Upper lobe of left lung (tissue), 6 donors: ENCODE measurements around the gene CNIH4. TPM values are rescaled to one million over a fixed set of nuclear protein-coding genes. Genes with fewer than 3 reads are reported as not detected.
A peak's percentile ranks its signal among the peaks of the same experiment; 100 is the strongest.
"Not testable (repeated sequence)": the region's sequence is repeated elsewhere in the genome, so short reads cannot be mapped to it uniquely, and the experiment has no call there.

ENCODE experiments used
- ATAC-seq, 2 donors: fragments of 200-7000 bp; cut with Tn5 transposase; one replicate each; pipeline ENCODE4 v1.9.1; 2022; ENCODE audit warnings: mild to moderate bottlenecking in 2 of 2, moderate library complexity in 2 of 2; ENCODE audit not compliant: low FRiP score in 2 of 2
- DNase-seq, 2 donors: peaks; one replicate each; pipeline ENCODE4 v3.0.0-alpha.2; 2019 to 2020
- H3K27ac ChIP-seq, 4 donors: fragments of 200-600 bp; sonication (generic); one replicate each; pipeline ENCODE4 v1.5.1; 2016 to 2019
- H3K27me3 ChIP-seq, 4 donors: fragments of 200-600 bp; sonication (generic); one replicate each; pipeline ENCODE4 v1.5.1; 2017 to 2019
- H3K36me3 ChIP-seq, 4 donors: fragments of 200-600 bp; sonication (generic); one replicate each; pipeline ENCODE4 v1.5.1; 2016 to 2019
- H3K4me1 ChIP-seq, 4 donors: fragments of 200-600 bp; sonication (generic); one replicate each; pipeline ENCODE4 v1.5.1; 2018 to 2019
- H3K4me3 ChIP-seq, 4 donors: fragments of 200-600 bp; sonication (generic); one replicate each; pipeline ENCODE4 v1.5.1; 2017 to 2019; ENCODE audit warnings: mild to moderate bottlenecking in 2 of 4, moderate library complexity in 1 of 4
- H3K9me3 ChIP-seq, 4 donors: fragments of 200-600 bp; sonication (generic); one replicate each; pipeline ENCODE4 v1.5.1; 2018 to 2019
- CTCF ChIP-seq, 6 experiments: fragments of 450-650 bp in 4 of 6; fragments of 200-600 bp in 2 of 6; sonication (generic) in 2 of 6; IDR thresholded peaks; one replicate each; pipeline ENCODE4 v1.5.1; 2016 to 2019; ENCODE audit warnings: antibody characterized with exemption in 6 of 6
- EP300 ChIP-seq, 4 donors: sonication (generic); formaldehyde crosslinking; IDR thresholded peaks; one replicate each; pipeline ENCODE4 v1.5.1; 2017; ENCODE audit warnings: antibody characterized with exemption in 4 of 4, control low read depth in 2 of 4
- POLR2A ChIP-seq, 4 donors: fragments of 450-650 bp; IDR thresholded peaks; one replicate each; pipeline ENCODE4 v1.5.1; 2016 to 2017; ENCODE audit warnings: antibody characterized with exemption in 4 of 4, mild to moderate bottlenecking in 2 of 4
- POLR2AphosphoS5 ChIP-seq, 2 donors: sonication (generic); formaldehyde crosslinking; IDR thresholded peaks; one replicate each; pipeline ENCODE4 v1.5.1; 2017; ENCODE audit warnings: antibody characterized with exemption in 2 of 2
- WGBS, 2 donors: methylation state at CpG; one replicate each; pipeline ENCODE4 v1.1.5; 2017 to 2018; 5-methylcytosine and 5-hydroxymethylcytosine counted together
- small RNA-seq, 4 donors: library from RNA; depleted of rRNA; stranded (forward); fragments of <200 nt; gene quantifications; one replicate each; pipeline ENCODE3, GENCODE V24; 2016
- total RNA-seq, 6 donors: library from RNA; depleted of rRNA in 4 of 6; stranded (reverse); fragments of >200 nt in 4 of 6; gene quantifications; one replicate each; pipeline versions ENCODE4 v1.1.0 to v1.2.1, GENCODE V29; 2016 to 2021
- donor health status: DM: no; HTN: no; CAD: no; lungs with moderate emphysema.
- donor health status: DM: no; HTN: yes; CAD: no; lungs with severe emphysema.

CNIH4 gene
- total RNA-seq, 6 donors from 2014 or later: 19.2 to 86.6 (median 38.5) TPM

- H3K4me3 ChIP-seq: no peak overlapping the region
- ATAC-seq: no peak
- H3K27me3 ChIP-seq: no peaks in the 10 kb centered on the region
- no peaks in the 10 kb centered on the region for H3K9me3 ChIP-seq
- 77 to 100% methylated on average over 1 of the region's 1 CpG for WGBS, 2 donors
- TF ChIP-seq CTCF (IDR thresholded peaks at IDR 0.05) (no peak), POLR2AphosphoS5 (IDR thresholded peaks at IDR 0.05) (no peak), POLR2A (IDR thresholded peaks at IDR 0.05) (no peak), EP300 (IDR thresholded peaks at IDR 0.05) (no peak)
- H3K36me3 ChIP-seq: peaks cover 20 to 67% (median 28%) of the 10 kb centered on the region in 4 donors
- DNase-seq: no peak
- peaks cover 42 to 56% (median 44%) of the 10 kb centered on the region in 4 donors for H3K4me1 ChIP-seq
- H3K27ac ChIP-seq: no peak overlapping the region
These were observed 70.7 kb downstream of the CNIH4 start for GRCh38 chr1:224427346-224427745.

- ATAC-seq, DNase-seq, H3K27me3 ChIP-seq, H3K4me3 ChIP-seq, H3K9me3 ChIP-seq: not testable (repeated sequence)
- H3K4me1 ChIP-seq: peaks cover 43 to 56% (median 45%) of the 10 kb centered on the region in 4 donors
- H3K27ac ChIP-seq: peak overlapping the region in 2 of 4 donors; percentile 21
- H3K36me3 ChIP-seq: peaks cover 7 to 54% (median 18%) of the 10 kb centered on the region in 4 donors
- 78 to 80% methylated on average over 7 of the region's 7 CpGs for WGBS, 2 donors
These were observed 72.0 kb downstream of the CNIH4 start for GRCh38 chr1:224428713-224429112.

Small RNAs within 50 kb of the gene (small RNA-seq; reads per million reads assigned to genes)
- 0 to 0.86 (median 0.03) reads per million in 4 donors for gene MIR4742

Other genes with a start within 250 kb of the CNIH4 start
- gene FBXO28, start 242.8 kb upstream of the CNIH4 start, total RNA-seq: 10 to 100 TPM in 5 of 6 donors, 1 to 10 TPM in 1; 9.1 to 34.8 (median 27.2) TPM
- 10 to 100 TPM; 24.3 to 79.2 (median 67.4) TPM for gene DEGS1, start 173.6 kb upstream of the CNIH4 start, total RNA-seq
- gene NVL, start 26.7 kb upstream of the CNIH4 start, total RNA-seq: 10 to 100 TPM; 20.2 to 56.6 (median 34.1) TPM
- 100 to 1,000 TPM in 3 of 6 donors, 10 to 100 TPM in 3; 75.8 to 145 (median 91.2) TPM for gene WDR26, start 77.9 kb downstream of the CNIH4 start, total RNA-seq